A673 (cell line): ENCODE data around the gene GRIFIN.

Experiments used
- EZH2 ChIP-seq: fragments of 200-600 bp; sonication (generic); IDR thresholded peaks from 2 replicates; pipeline ENCODE4 v1.6.1; 2017; ENCODE audit warnings: borderline replicate concordance, low read depth, mild to moderate bottlenecking, mixed read lengths, antibody characterized with exemption, low read length; ENCODE audit not compliant: poor library complexity, severe bottlenecking
- TF ChIP-seq, protein P1 (sequence below): fragments of 300-800, 200-600 bp; sonication (generic); conservative IDR thresholded peaks from 2 replicates; pipeline ENCODE4 v1.5.1; 2017; ENCODE audit warnings: low read depth, mild to moderate bottlenecking, antibody characterized with exemption, low read length, moderate library complexity, mixed read lengths

GRCh38 chr7:2512713-2513112 lies 36.5 kb upstream of the GRIFIN start:
- TF ChIP-seq, protein P1, sequence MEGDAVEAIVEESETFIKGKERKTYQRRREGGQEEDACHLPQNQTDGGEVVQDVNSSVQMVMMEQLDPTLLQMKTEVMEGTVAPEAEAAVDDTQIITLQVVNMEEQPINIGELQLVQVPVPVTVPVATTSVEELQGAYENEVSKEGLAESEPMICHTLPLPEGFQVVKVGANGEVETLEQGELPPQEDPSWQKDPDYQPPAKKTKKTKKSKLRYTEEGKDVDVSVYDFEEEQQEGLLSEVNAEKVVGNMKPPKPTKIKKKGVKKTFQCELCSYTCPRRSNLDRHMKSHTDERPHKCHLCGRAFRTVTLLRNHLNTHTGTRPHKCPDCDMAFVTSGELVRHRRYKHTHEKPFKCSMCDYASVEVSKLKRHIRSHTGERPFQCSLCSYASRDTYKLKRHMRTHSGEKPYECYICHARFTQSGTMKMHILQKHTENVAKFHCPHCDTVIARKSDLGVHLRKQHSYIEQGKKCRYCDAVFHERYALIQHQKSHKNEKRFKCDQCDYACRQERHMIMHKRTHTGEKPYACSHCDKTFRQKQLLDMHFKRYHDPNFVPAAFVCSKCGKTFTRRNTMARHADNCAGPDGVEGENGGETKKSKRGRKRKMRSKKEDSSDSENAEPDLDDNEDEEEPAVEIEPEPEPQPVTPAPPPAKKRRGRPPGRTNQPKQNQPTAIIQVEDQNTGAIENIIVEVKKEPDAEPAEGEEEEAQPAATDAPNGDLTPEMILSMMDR: no peak
- TF ChIP-seq EZH2: no peak
